K562 (cell line): ENCODE results near the gene IGF2BP3. TPM values are rescaled to one million over a fixed set of nuclear protein-coding genes. Genes with fewer than 3 reads are reported as not detected.
A peak's percentile ranks its signal among the peaks of the same experiment; 100 is the strongest.

Experiments
- BMI1 ChIP-seq: fragments of 150-350 bp; IDR thresholded peaks from 2 replicates; pipeline ENCODE4 v1.6.1; 2014; ENCODE audit warnings: low read length
- BRD9 ChIP-seq: fragments of 450-650 bp; IDR thresholded peaks from 2 replicates; pipeline ENCODE4 v1.6.1; 2018; ENCODE audit warnings: low read depth; ENCODE audit not compliant: partially characterized antibody
- CSDE1 ChIP-seq, 2 experiments: fragments of 450-650 bp; IDR thresholded peaks; 2 replicates each; pipeline ENCODE4 v1.6.1; 2016; ENCODE audit warnings: mild to moderate bottlenecking in 1 of 2
- KAT7 ChIP-seq: sonication (generic); formaldehyde crosslinking; IDR thresholded peaks from 2 replicates; pipeline ENCODE4 v1.8.0; 2022; ENCODE audit warnings: missing genetic modification reagents, mild to moderate bottlenecking, borderline replicate concordance
- MTA2 ChIP-seq: fragments of 450-650 bp; IDR thresholded peaks from 2 replicates; pipeline ENCODE4 v1.6.1; 2016; ENCODE audit warnings: low read depth
- POLR2B ChIP-seq: fragments of 450-650 bp; IDR thresholded peaks from 2 replicates; pipeline ENCODE4 v1.6.1; 2018; ENCODE audit warnings: low read depth; ENCODE audit not compliant: partially characterized antibody
- SREBF2 ChIP-seq: sonication (generic); formaldehyde crosslinking; IDR thresholded peaks from 2 replicates; pipeline ENCODE4 v1.4.0; 2020; ENCODE audit warnings: mild to moderate bottlenecking, missing genetic modification reagents
- TOE1 ChIP-seq, 2 experiments: fragments of 450-650 bp in 1 of 2; sonication (generic) in 1 of 2; formaldehyde crosslinking in 1 of 2; IDR thresholded peaks; 2 replicates each; pipeline versions ENCODE4 v1.7.1 to v1.8.0; 2016 to 2022; ENCODE audit warnings: borderline replicate concordance in 2 of 2, mild to moderate bottlenecking in 2 of 2, antibody characterized with exemption in 1 of 2, inconsistent platforms in 1 of 2, low read depth in 1 of 2, missing genetic modification reagents in 1 of 2, moderate library complexity in 1 of 2
- U2AF1 ChIP-seq: fragments of 200-400 bp; formaldehyde crosslinking; optimal IDR thresholded peaks from 2 replicates; pipeline ENCODE3; 2017; ENCODE audit warnings: mild to moderate bottlenecking, low read depth, low read length, moderate library complexity
- ZBTB26 ChIP-seq: fragments of 450-650 bp; formaldehyde crosslinking; IDR thresholded peaks from 2 replicates; pipeline ENCODE4 v1.4.0; 2022; ENCODE audit warnings: missing genetic modification characterization
- ZBTB7A ChIP-seq: IDR thresholded peaks from 2 replicates; pipeline ENCODE4 v1.6.1; 2011; ENCODE audit warnings: low read depth, mild to moderate bottlenecking, low read length, moderate library complexity, borderline replicate concordance; ENCODE audit not compliant: control insufficient read depth
- ZNF184 ChIP-seq: sonication (generic); formaldehyde crosslinking; IDR thresholded peaks from 2 replicates; pipeline ENCODE4 v1.5.0; 2020; ENCODE audit warnings: missing genetic modification reagents
- polyA plus RNA-seq, 8 experiments: library from polyadenylated mRNA; depleted of rRNA in 4 of 8; stranded (reverse) in 5 of 8; unstranded in 3 of 8; fragments of >200 nt; fragmentation: Nextera tagmentation in 2 of 8; fragmentation: Illumina TruSeq in 1 of 8; extraction: Ambion mirVana in 2 of 8; extraction: Trizol in 1 of 8; gene quantifications; 2 replicates each; pipeline versions ENCODE4 v1.2.1 to v1.2.3, GENCODE V29; 2011 to 2014; ENCODE audit warnings: inconsistent platforms in 1 of 8, missing spikeins in 1 of 8
- total RNA-seq, 7 experiments: library from RNA; depleted of rRNA in 6 of 7; stranded (reverse); fragments of >200 nt in 6 of 7; fragmentation: Illumina TruSeq in 2 of 7; extraction: Trizol in 2 of 7; gene quantifications; 2 replicates each; pipeline versions ENCODE4 v1.2.1 to v1.2.3, GENCODE V29; 2011 to 2021; ENCODE audit warnings: low replicate concordance in 1 of 7
- TF ChIP-seq, protein P1 (sequence below): fragments of 450-650 bp; IDR thresholded peaks from 2 replicates; pipeline ENCODE4 v1.6.1; 2016; ENCODE audit warnings: mild to moderate bottlenecking, moderate library complexity

The IGF2BP3 gene
- total and polyA plus RNA-seq, 9 of the 15 experiments (the other 6 are each of a cell fraction or from before 2014, with no cell fraction given): 8.4 to 88.1 (median 61.2) TPM

- TF ChIP-seq MTA2 (peak; percentile 67), ZBTB26 (CRISPR knock-in tag) (no peak), SREBF2 (CRISPR knock-in tag) (no peak), KAT7 (CRISPR knock-in tag) (peak; percentile 68; the same call in 1 of the 2 replicates), BMI1 (no peak), U2AF1 (peak; percentile 74), BRD9 (peak; percentile 24), TOE1 (IDR thresholded peaks at IDR 0.05; ENCODE audit: borderline replicate concordance) (no peak), TOE1 (CRISPR knock-in tag; IDR thresholded peaks at IDR 0.05; ENCODE audit: borderline replicate concordance, low read depth) (no peak), POLR2B (peak; percentile 72), CSDE1 (IDR thresholded peaks at IDR 0.05) (peak in 1 of 2 experiments; percentile 57; a peak in 1 of 4 replicates), ZNF184 (CRISPR knock-in tag) (no peak), ZBTB7A (peak; percentile 41; the same call in 1 of the 2 replicates)
- TF ChIP-seq, protein P1, sequence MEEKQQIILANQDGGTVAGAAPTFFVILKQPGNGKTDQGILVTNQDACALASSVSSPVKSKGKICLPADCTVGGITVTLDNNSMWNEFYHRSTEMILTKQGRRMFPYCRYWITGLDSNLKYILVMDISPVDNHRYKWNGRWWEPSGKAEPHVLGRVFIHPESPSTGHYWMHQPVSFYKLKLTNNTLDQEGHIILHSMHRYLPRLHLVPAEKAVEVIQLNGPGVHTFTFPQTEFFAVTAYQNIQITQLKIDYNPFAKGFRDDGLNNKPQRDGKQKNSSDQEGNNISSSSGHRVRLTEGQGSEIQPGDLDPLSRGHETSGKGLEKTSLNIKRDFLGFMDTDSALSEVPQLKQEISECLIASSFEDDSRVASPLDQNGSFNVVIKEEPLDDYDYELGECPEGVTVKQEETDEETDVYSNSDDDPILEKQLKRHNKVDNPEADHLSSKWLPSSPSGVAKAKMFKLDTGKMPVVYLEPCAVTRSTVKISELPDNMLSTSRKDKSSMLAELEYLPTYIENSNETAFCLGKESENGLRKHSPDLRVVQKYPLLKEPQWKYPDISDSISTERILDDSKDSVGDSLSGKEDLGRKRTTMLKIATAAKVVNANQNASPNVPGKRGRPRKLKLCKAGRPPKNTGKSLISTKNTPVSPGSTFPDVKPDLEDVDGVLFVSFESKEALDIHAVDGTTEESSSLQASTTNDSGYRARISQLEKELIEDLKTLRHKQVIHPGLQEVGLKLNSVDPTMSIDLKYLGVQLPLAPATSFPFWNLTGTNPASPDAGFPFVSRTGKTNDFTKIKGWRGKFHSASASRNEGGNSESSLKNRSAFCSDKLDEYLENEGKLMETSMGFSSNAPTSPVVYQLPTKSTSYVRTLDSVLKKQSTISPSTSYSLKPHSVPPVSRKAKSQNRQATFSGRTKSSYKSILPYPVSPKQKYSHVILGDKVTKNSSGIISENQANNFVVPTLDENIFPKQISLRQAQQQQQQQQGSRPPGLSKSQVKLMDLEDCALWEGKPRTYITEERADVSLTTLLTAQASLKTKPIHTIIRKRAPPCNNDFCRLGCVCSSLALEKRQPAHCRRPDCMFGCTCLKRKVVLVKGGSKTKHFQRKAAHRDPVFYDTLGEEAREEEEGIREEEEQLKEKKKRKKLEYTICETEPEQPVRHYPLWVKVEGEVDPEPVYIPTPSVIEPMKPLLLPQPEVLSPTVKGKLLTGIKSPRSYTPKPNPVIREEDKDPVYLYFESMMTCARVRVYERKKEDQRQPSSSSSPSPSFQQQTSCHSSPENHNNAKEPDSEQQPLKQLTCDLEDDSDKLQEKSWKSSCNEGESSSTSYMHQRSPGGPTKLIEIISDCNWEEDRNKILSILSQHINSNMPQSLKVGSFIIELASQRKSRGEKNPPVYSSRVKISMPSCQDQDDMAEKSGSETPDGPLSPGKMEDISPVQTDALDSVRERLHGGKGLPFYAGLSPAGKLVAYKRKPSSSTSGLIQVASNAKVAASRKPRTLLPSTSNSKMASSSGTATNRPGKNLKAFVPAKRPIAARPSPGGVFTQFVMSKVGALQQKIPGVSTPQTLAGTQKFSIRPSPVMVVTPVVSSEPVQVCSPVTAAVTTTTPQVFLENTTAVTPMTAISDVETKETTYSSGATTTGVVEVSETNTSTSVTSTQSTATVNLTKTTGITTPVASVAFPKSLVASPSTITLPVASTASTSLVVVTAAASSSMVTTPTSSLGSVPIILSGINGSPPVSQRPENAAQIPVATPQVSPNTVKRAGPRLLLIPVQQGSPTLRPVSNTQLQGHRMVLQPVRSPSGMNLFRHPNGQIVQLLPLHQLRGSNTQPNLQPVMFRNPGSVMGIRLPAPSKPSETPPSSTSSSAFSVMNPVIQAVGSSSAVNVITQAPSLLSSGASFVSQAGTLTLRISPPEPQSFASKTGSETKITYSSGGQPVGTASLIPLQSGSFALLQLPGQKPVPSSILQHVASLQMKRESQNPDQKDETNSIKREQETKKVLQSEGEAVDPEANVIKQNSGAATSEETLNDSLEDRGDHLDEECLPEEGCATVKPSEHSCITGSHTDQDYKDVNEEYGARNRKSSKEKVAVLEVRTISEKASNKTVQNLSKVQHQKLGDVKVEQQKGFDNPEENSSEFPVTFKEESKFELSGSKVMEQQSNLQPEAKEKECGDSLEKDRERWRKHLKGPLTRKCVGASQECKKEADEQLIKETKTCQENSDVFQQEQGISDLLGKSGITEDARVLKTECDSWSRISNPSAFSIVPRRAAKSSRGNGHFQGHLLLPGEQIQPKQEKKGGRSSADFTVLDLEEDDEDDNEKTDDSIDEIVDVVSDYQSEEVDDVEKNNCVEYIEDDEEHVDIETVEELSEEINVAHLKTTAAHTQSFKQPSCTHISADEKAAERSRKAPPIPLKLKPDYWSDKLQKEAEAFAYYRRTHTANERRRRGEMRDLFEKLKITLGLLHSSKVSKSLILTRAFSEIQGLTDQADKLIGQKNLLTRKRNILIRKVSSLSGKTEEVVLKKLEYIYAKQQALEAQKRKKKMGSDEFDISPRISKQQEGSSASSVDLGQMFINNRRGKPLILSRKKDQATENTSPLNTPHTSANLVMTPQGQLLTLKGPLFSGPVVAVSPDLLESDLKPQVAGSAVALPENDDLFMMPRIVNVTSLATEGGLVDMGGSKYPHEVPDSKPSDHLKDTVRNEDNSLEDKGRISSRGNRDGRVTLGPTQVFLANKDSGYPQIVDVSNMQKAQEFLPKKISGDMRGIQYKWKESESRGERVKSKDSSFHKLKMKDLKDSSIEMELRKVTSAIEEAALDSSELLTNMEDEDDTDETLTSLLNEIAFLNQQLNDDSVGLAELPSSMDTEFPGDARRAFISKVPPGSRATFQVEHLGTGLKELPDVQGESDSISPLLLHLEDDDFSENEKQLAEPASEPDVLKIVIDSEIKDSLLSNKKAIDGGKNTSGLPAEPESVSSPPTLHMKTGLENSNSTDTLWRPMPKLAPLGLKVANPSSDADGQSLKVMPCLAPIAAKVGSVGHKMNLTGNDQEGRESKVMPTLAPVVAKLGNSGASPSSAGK: peak; percentile 51; the same call in 1 of the 2 replicates
Observed at GRCh38 chr7:23298885-23299769, 171.2 kb downstream of the IGF2BP3 start, which contains the start of gene MALSU1 (continued).
